ENCODE data around the gene BCORL1.
A peak's percentile ranks its signal among the peaks of the same experiment; 100 is the strongest.

BCORL1 gene

GRCh38 chrX:130060122-130061069 lies 78.0 kb downstream of the BCORL1 start:
- DNase-seq, result peak; percentile 89

GRCh38 chrX:130066975-130067615 lies 84.7 kb downstream of the BCORL1 start:
- DNase-seq, result no peak

DNA sequence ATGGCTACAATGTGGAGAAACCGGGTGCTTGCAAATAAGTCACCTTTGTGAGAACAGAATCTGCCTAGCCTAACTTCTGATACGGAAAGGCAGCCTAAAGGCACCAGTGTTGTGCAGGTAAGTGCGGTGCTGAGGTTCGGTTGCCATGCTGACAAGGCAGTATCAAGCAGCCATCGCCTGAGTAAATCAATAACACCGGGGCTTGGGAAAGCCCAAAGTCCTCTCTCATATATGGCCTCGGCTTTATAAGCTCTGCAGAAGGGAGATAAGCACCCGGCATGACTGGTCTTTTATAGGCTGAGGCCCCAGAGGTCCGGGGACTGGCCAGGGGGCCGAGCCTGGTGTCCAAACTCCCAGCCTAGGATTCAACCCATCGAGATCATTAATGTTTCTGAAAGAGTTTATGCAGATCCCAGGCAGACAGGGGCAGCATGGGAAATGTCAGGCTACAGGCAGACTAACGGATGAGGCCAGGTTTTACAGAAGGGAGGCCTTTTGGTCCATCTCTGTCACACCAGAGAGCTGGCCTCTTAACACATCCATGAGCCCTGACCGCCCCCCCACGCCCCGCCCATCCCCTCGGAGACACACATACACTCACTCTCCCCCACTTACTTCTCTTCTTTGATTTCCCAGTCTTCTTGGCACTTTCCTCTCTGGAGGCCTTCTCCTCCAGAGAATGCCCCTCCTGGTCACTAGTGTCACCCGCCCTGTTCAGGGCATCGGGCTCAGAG lies 89.3 kb downstream of the BCORL1 start:
- no peak for DNase-seq

GRCh38 chrX:130072345-130072740 lies 89.9 kb downstream of the BCORL1 start:
- no peak for DNase-seq

- no peak for DNase-seq
Observed at GRCh38 chrX:130075777-130076176, 93.3 kb downstream of the BCORL1 start.

GRCh38 chrX:130079824-130080406 lies 97.5 kb downstream of the BCORL1 start:
- DNase-seq, result peak; percentile 84

DNA sequence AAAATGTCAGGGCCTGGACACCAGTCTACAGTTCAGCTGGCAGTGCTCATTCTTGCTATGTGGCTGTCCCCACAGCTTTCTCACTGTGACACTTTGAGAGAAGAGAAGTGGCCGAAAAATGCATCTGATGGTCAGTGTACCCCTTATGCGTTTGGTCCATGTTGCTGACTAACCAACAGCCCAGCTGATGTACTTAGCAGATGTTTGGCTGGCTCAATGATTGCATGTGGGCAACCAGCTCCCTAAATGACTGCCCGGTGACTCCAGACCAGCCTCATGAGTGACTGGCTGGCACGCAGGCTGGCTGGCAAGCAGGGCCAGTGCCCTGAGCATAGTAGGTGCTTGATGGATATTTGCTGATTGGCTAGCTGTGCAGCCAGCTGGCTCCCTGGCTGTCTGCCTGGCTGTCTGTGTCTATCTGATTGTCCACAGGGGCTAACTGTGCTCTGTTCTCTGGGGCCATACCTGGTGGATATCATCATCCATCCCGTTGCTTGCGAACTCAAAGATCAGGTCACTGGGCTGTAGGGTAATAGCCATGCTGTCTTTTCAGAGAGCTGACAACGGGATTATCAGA lies 98.4 kb downstream of the BCORL1 start:
- no peak for DNase-seq

GRCh38 chrX:130081421-130082045 lies 99.1 kb downstream of the BCORL1 start:
- no peak for DNase-seq

DNA sequence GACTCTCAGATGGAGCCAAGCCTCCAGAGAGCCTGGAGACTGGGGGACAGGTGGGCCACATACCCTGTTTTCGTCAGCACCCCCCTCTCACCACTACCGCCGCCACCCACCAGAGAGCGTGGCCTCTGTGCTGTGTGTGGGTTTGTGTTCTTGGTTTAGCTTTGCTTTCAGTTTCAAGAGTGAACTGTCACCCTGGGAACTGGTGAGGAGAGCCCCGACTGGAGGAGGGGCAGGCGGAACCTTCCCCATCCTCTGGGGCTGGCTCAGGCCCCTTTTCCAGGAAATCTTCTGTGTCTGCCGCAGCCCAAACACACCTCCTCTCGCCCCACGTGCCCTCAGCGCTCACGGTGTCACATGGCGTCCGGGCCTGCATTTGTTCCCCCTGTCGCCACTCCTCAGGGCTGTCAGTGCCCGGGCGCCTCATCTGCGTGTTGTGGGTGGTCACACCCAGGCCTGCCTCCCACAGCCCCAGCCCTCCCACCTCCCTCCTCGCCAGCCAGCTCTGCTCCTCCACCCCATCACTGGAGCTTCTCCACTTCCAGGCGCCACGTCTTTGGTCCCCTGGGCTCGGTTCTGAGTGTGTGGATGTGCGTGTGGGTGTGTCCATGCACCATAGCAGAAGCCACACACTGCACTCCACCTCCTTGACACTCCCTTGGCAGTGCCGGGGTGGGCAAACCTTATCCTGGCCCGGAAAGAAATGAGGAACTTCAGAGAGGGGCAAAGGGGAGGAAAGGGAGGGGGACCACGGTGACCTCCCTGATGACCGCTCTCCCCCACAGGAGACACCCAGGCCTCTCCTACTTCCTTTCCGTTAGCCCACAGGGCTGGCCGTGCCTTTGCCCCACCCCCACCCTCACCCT lies 100.0 kb downstream of the BCORL1 start:
- DNase-seq, result no peak

GRCh38 chrX:130083107-130083490 lies 100.7 kb downstream of the BCORL1 start:
- no peak for DNase-seq

- DNase-seq, result no peak
Observed at GRCh38 chrX:130083656-130084382, 101.4 kb downstream of the BCORL1 start.

GRCh38 chrX:130084631-130085237 lies 102.3 kb downstream of the BCORL1 start:
- DNase-seq, result no peak

DNA sequence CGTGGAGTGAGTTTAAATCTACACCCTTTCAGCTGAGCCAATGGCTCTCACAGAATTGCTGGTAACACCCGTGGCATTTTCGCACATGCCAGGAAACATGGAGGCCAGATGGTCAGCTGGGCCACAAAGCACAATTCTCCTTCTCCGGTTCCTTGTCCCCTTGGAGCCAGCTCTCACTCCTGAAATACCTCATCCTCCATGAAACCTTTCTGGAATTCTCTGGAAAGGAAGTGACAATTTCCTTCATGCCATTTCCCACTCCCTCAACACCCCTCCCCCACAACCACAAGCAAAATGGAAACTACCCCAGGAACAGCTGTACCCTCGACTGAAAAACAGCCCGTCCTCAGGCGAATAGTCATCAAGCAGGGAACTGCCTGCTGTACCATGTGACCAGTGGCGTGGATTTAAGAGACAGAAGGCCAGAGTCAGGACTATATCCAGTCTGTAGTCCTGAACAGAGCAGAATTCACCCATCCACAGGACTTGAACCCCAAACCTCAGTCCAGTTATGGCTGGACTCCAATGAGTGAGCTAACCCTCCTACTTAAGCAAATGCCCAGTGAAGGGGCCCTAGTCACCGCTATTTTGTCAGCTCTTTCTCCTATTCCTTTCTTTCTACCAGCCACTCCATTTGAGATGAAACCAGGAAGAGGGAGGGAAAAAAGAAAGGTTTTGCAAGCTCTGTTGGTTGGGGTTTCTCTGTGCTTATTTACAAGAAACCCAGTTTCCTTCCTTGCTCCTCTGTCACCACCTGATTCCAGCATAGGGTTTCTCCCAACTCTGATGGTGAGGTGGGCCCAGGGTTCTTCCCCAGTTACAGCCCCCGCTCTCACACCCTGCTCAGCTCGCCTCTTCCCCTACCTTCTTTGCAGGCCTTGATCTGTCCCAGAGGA lies 103.4 kb downstream of the BCORL1 start:
- no peak for DNase-seq

- no peak for DNase-seq
Observed at GRCh38 chrX:130086447-130087206, 104.2 kb downstream of the BCORL1 start.

GRCh38 chrX:130090364-130090763 lies 107.9 kb downstream of the BCORL1 start:
- no peak for DNase-seq

GRCh38 chrX:130091980-130092522 lies 109.6 kb downstream of the BCORL1 start:
- DNase-seq, result no peak

DNA sequence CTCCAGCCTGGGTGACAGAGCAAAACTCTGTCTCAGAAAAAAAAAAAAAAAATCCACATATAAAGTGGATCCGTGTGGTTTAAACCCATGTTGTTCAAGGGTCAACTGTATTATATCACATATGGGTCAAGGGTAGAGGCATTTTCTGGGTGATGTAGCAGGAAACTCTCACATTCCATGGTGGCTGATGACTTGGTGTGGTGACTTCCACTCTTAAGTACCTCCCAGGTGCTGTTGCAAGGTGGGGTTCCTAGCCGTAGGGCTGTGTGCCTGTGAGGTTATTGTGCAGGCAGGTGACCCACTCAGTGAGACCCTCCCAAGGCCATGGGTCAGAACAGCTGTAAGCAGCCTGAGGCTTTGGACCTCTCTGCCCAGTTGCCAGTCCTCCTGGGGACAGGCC lies 110.8 kb downstream of the BCORL1 start:
- DNase-seq, result no peak

DNA sequence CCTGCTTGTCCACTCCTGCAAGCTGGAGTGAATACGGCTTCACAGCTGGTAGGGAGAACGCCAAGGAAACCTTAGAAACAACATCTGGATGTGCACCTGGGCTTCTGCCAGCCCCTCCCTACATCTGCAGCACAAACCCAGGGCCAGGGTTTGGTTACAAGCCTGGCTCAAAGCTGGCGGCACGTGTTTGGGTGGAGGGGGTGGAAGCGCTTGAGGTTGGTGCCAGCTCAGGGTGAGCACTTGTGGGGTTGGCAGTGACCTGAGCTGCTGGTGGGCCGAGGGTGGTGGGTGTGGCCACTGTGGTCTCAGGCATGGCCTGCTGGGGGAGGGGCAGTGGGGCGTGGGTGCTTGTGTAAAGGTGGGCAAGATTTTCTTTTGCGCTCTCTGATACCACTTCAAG lies 112.3 kb downstream of the BCORL1 start:
- DNase-seq, result no peak
